Nephron (organoid): ENCODE measurements around the gene DNM2.

Source experiments
- H3K27ac Mint-ChIP-seq, 3 experiments: 2 replicates each; pipeline ENCODE4 v1.8.0; 2020; ENCODE audit warnings: mixed read lengths in 3 of 3, mild to moderate bottlenecking in 2 of 3, moderate library complexity in 1 of 3
- H3K27me3 Mint-ChIP-seq: 2 replicates; pipeline ENCODE4 v1.8.0; 2021; ENCODE audit warnings: low read depth, mild to moderate bottlenecking, moderate library complexity, mixed read lengths
- H3K36me3 Mint-ChIP-seq: 2 replicates; pipeline ENCODE4 v1.8.0; 2020; ENCODE audit warnings: low read depth, mixed read lengths
- H3K4me1 Mint-ChIP-seq: 2 replicates; pipeline ENCODE4 v1.8.0; 2020; ENCODE audit warnings: mixed read lengths
- H3K4me3 Mint-ChIP-seq, 3 experiments: 2 replicates each; pipeline ENCODE4 v1.8.0; 2020; ENCODE audit warnings: mild to moderate bottlenecking in 3 of 3, mixed read lengths in 3 of 3, moderate library complexity in 2 of 3
- H3K9me3 Mint-ChIP-seq: 2 replicates; pipeline ENCODE4 v1.8.0; 2020; ENCODE audit warnings: mixed read lengths
- CTCF ChIP-seq, 3 experiments: fragments of 200-600 bp; sonication (generic); IDR thresholded peaks; one replicate each; pipeline ENCODE4 v1.5.0; 2021; ENCODE audit warnings: antibody characterized with exemption in 3 of 3; ENCODE audit not compliant: unreplicated experiment in 3 of 3

Gene DNM2

GRCh38 chr19:10735741-10736140, 17.9 kb downstream of the DNM2 start:
- Mint-ChIP-seq H3K4me3 (no peak overlapping the region), H3K4me1 (no peaks in the 10 kb centered on the region), H3K27me3 (no peaks in the 10 kb centered on the region), H3K27ac (no peak overlapping the region), H3K36me3 (peaks cover 24% of the 10 kb centered on the region), H3K9me3 (peaks cover 9% of the 10 kb centered on the region)
- no peak for TF ChIP-seq CTCF (IDR thresholded peaks at IDR 0.05; ENCODE audit: unreplicated experiment in 3 of 3)

- Mint-ChIP-seq H3K27ac (no peak overlapping the region), H3K4me3 (no peak overlapping the region), H3K4me1 (no peaks in the 10 kb centered on the region), H3K27me3 (no peaks in the 10 kb centered on the region), H3K36me3 (peaks cover 28% of the 10 kb centered on the region), H3K9me3 (peaks cover 13% of the 10 kb centered on the region)
- no peak for TF ChIP-seq CTCF (IDR thresholded peaks at IDR 0.05; ENCODE audit: unreplicated experiment in 3 of 3)
Measured at GRCh38 chr19:10736189-10736588, 18.3 kb downstream of the DNM2 start.

- Mint-ChIP-seq H3K9me3 (peaks cover 16% of the 10 kb centered on the region), H3K27me3 (no peaks in the 10 kb centered on the region), H3K4me3 (no peak overlapping the region), H3K4me1 (no peaks in the 10 kb centered on the region), H3K36me3 (peaks cover 33% of the 10 kb centered on the region), H3K27ac (no peak overlapping the region)
- TF ChIP-seq CTCF (IDR thresholded peaks at IDR 0.05; ENCODE audit: unreplicated experiment in 3 of 3): no peak
Measured at GRCh38 chr19:10736916-10737551, 19.2 kb downstream of the DNM2 start.

- Mint-ChIP-seq H3K4me1 (no peaks in the 10 kb centered on the region), H3K36me3 (peaks cover 34% of the 10 kb centered on the region), H3K4me3 (no peak overlapping the region), H3K27ac (no peak overlapping the region), H3K9me3 (peaks cover 17% of the 10 kb centered on the region), H3K27me3 (no peaks in the 10 kb centered on the region)
- TF ChIP-seq CTCF (IDR thresholded peaks at IDR 0.05; ENCODE audit: unreplicated experiment in 3 of 3): no peak
Measured at GRCh38 chr19:10737722-10738121, 19.8 kb downstream of the DNM2 start.

GRCh38 chr19:10740798-10741197, 22.9 kb downstream of the DNM2 start:
- TF ChIP-seq CTCF (IDR thresholded peaks at IDR 0.05; ENCODE audit: unreplicated experiment in 3 of 3): no peak
- Mint-ChIP-seq H3K9me3 (peaks cover 17% of the 10 kb centered on the region), H3K4me3 (no peak overlapping the region), H3K27me3 (no peaks in the 10 kb centered on the region), H3K36me3 (peaks cover 34% of the 10 kb centered on the region), H3K27ac (no peak overlapping the region), H3K4me1 (peaks cover 8% of the 10 kb centered on the region)

- TF ChIP-seq CTCF (IDR thresholded peaks at IDR 0.05; ENCODE audit: unreplicated experiment in 3 of 3): no peak
- Mint-ChIP-seq H3K4me1 (peaks cover 8% of the 10 kb centered on the region), H3K36me3 (peaks cover 29% of the 10 kb centered on the region), H3K9me3 (peaks cover 17% of the 10 kb centered on the region), H3K4me3 (no peak overlapping the region), H3K27ac (peak overlapping the region in 1 of 3 experiments; percentile 28), H3K27me3 (no peaks in the 10 kb centered on the region)
Measured at GRCh38 chr19:10742476-10742875, 24.6 kb downstream of the DNM2 start.
